Measurements from ENCODE around the gene TAF15. TPM values are rescaled to one million over a fixed set of nuclear protein-coding genes. Genes with fewer than 3 reads are reported as not detected.

The TAF15 gene
- total RNA-seq, 4 donors from 2014 or later, result 52.0 to 149 (median 58.8) TPM

DNA sequence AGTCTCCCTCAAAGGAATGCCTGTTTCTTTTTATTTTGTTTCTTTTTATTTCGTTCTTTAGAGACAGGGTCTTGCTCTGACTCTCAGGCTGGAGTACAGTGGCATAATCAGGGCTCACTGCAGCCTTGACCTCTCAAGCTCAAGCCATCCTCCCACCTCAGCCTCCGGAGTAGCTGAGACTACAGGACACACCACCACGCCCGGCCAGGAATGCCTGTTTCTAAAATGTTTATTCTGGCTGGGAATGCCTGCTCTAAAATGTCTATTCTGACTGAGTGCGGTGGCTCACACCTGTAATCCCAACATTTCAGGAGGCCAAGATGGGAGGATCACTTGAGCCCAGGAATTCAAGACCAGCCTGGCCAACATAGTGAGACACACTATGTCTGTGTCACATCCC lies 11.4 kb upstream of the TAF15 start:
- H3K9me3 ChIP-seq, result no peaks in the 10 kb centered on the region
- H3K27ac ChIP-seq, result no peak overlapping the region
- peak in 1 of 2 donors; percentile 68 for DNase-seq (ENCODE audit: low spot score in 2 of 2)
- 73% methylated on average over 5 of the region's 5 CpGs for WGBS
- peaks cover 46% of the 10 kb centered on the region for H3K4me1 ChIP-seq
- H3K27me3 ChIP-seq, result peaks cover 10% of the 10 kb centered on the region
- TF ChIP-seq POLR2AphosphoS5 (IDR thresholded peaks at IDR 0.05) (no peak), POLR2A (IDR thresholded peaks at IDR 0.05) (no peak), EP300 (IDR thresholded peaks at IDR 0.05) (no peak)
- TF ChIP-seq, protein P1, sequence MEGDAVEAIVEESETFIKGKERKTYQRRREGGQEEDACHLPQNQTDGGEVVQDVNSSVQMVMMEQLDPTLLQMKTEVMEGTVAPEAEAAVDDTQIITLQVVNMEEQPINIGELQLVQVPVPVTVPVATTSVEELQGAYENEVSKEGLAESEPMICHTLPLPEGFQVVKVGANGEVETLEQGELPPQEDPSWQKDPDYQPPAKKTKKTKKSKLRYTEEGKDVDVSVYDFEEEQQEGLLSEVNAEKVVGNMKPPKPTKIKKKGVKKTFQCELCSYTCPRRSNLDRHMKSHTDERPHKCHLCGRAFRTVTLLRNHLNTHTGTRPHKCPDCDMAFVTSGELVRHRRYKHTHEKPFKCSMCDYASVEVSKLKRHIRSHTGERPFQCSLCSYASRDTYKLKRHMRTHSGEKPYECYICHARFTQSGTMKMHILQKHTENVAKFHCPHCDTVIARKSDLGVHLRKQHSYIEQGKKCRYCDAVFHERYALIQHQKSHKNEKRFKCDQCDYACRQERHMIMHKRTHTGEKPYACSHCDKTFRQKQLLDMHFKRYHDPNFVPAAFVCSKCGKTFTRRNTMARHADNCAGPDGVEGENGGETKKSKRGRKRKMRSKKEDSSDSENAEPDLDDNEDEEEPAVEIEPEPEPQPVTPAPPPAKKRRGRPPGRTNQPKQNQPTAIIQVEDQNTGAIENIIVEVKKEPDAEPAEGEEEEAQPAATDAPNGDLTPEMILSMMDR (IDR thresholded peaks at IDR 0.05), result no peak
- no peaks in the 10 kb centered on the region for H3K36me3 ChIP-seq
- H3K4me3 ChIP-seq, result no peak overlapping the region

DNA sequence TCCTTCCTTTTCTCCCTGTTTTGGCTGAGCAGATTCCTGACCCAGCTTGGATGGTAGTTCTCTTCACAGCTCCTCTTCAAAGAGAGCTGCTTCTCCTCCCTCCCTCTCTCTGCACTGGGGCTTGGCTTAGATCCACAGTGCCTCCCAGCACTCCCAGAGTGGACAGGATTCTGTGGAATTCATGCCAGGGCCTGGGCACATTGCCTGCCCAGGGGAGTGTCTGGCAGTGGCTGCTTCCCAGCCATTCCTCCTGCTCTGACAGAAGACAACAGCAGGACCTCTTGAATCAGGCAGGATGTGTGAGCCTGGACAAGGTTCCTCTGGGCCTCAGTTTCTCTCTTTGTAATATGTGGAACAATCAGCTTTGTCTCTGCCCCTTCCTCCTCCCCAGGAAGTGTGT lies 9.3 kb upstream of the TAF15 start:
- peaks cover 38% of the 10 kb centered on the region for H3K4me1 ChIP-seq
- no peak for TF ChIP-seq POLR2AphosphoS5 (IDR thresholded peaks at IDR 0.05)
- TF ChIP-seq, protein P1 (IDR thresholded peaks at IDR 0.05), result no peak
- no peak for TF ChIP-seq POLR2A (IDR thresholded peaks at IDR 0.05)
- no peak for TF ChIP-seq EP300 (IDR thresholded peaks at IDR 0.05)
- H3K27me3 ChIP-seq, result peaks cover 3% of the 10 kb centered on the region
- DNase-seq (ENCODE audit: low spot score in 2 of 2), result no peak
- no peaks in the 10 kb centered on the region for H3K9me3 ChIP-seq
- no peak overlapping the region for H3K27ac ChIP-seq
- no peak overlapping the region for H3K4me3 ChIP-seq
- H3K36me3 ChIP-seq, result no peaks in the 10 kb centered on the region

DNA sequence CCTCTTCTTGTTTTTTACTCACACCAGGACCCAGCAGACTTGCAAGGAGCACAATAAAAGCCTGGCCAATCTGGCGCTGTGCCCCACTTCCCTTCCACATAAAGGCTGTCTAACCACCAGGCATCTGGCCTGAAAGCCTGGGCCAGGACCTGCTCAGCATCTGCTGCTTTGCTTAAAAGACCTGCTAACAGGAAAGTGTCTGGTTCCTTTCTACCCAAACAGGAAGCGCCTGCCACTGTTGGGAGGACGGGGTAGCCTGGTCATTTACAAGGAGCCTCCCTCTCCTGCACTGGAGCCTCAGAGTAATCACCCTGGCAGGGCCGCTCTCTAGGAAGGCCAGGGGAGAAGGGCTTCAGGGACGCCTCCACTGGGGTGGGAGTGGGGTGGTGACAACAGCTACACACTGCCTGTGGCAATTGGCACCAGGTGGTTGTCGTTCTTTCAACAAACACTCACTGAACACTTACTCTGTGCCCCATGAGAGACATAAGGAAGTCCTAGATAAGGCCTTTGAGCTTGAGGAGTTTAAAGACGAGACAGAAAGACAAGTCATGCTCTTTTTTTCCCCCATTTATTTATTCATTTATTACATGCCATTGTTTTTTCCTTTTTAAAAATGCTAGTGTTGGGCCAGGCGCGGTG lies 7.6 kb upstream of the TAF15 start:
- peaks cover 25% of the 10 kb centered on the region for H3K4me1 ChIP-seq
- TF ChIP-seq, protein P1 (IDR thresholded peaks at IDR 0.05), result no peak
- TF ChIP-seq POLR2AphosphoS5 (IDR thresholded peaks at IDR 0.05) (no peak), EP300 (IDR thresholded peaks at IDR 0.05) (no peak), POLR2A (IDR thresholded peaks at IDR 0.05) (no peak)
- H3K4me3 ChIP-seq, result no peak overlapping the region
- H3K9me3 ChIP-seq, result no peaks in the 10 kb centered on the region
- WGBS, result 50% methylated on average over 9 of the region's 9 CpGs
- H3K36me3 ChIP-seq, result no peaks in the 10 kb centered on the region
- DNase-seq (ENCODE audit: low spot score in 2 of 2), result no peak
- H3K27ac ChIP-seq, result no peak overlapping the region
- no peaks in the 10 kb centered on the region for H3K27me3 ChIP-seq

DNA sequence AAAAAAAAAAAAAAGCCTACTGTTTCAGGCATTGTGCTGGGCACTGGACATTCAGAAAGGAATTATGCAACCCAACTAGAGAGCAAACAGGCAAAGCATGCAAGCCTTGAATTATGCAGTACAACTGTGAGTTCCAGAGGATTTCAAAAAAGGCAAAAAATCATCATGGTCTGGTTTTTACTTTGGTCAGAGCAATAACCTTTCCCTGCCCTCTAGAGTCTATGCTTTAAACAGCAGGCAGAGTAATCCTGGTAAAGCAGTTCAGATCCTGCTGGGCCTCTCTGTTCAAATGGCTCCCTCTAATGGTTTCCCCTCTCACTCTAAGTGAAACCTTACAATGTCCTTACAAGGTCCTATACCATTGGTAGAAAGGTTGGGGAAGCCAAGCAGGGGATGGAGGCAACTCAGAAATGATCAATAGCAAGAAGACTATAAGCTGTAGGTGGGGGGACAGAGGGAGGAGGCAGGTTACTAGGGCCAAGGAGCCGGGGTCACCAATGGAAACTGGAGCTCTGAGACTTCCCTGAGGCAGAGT lies 4.6 kb upstream of the TAF15 start:
- TF ChIP-seq EP300 (IDR thresholded peaks at IDR 0.05) (no peak), POLR2AphosphoS5 (IDR thresholded peaks at IDR 0.05) (no peak), POLR2A (IDR thresholded peaks at IDR 0.05) (no peak)
- TF ChIP-seq, protein P1 (IDR thresholded peaks at IDR 0.05), result peak; percentile 76 to 80
- no peaks in the 10 kb centered on the region for H3K9me3 ChIP-seq
- DNase-seq (ENCODE audit: low spot score in 2 of 2), result no peak
- no peak overlapping the region for H3K4me3 ChIP-seq
- H3K36me3 ChIP-seq, result no peaks in the 10 kb centered on the region
- WGBS, result 33% methylated on average over 1 of the region's 1 CpG
- peaks cover 28% of the 10 kb centered on the region for H3K4me1 ChIP-seq
- no peak overlapping the region for H3K27ac ChIP-seq
- no peaks in the 10 kb centered on the region for H3K27me3 ChIP-seq

DNA sequence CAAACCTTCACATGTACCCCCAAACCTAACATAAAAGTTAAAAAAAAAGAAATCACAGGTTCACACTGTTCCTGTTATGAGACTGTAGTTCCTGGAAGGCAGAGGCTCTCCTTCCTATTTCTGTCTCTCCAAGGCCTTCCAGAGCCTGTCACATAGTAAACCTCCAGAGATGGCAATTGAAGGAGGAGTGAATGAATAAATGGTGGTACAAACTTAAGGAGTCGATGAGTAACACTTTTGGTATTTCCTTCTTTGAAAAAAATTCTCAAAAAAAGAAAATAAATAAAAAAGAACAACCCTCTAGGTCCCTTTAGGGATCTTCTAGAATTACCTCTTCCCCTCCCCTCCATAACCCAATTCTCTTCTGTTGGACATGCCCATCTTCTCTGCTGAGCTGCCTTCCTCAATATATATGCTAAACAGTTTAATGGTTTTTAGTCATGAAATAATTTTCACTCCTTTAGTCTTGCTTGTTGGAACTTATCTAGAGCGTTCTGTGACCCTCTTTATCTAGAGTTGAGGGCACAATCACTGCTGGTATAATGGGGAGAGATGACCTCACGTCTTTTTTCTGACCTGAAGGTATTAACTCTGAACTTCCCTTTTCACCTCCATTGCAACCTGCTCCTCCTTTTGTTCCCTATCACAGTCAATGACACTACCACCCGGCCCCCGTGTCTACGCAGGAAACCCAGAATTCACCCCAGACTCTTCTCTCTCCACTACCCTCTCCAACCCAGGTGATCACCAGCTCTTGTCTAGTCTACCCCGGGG lies 1.7 kb upstream of the TAF15 start:
- no peaks in the 10 kb centered on the region for H3K9me3 ChIP-seq
- no peak overlapping the region for H3K27ac ChIP-seq
- TF ChIP-seq EP300 (IDR thresholded peaks at IDR 0.05) (no peak), POLR2A (IDR thresholded peaks at IDR 0.05) (no peak), POLR2AphosphoS5 (IDR thresholded peaks at IDR 0.05) (no peak)
- TF ChIP-seq, protein P1 (IDR thresholded peaks at IDR 0.05), result no peak
- H3K4me3 ChIP-seq, result no peak overlapping the region
- 83% methylated on average over 7 of the region's 7 CpGs for WGBS
- peaks cover 25% of the 10 kb centered on the region for H3K4me1 ChIP-seq
- no peaks in the 10 kb centered on the region for H3K36me3 ChIP-seq
- DNase-seq (ENCODE audit: low spot score in 2 of 2), result no peak
- H3K27me3 ChIP-seq, result no peaks in the 10 kb centered on the region
